Esophagus (tissue), 2 donors: ENCODE measurements around the gene FOXF1. TPM values are rescaled to one million over a fixed set of nuclear protein-coding genes. Genes with fewer than 3 reads are reported as not detected.

Experiments
- H3K27ac ChIP-seq, 2 donors: one replicate each; pipeline ENCODE4 v1.5.1; 2013; ENCODE audit warnings: low read depth in 2 of 2, mild to moderate bottlenecking in 2 of 2, inconsistent platforms in 1 of 2, low read length in 1 of 2, moderate library complexity in 1 of 2
- H3K27me3 ChIP-seq, 2 donors: one replicate each; pipeline ENCODE4 v1.6.1; 2013; ENCODE audit warnings: low read length in 2 of 2, control low read depth in 1 of 2, mild to moderate bottlenecking in 1 of 2; ENCODE audit not compliant: insufficient read depth in 2 of 2, control insufficient read depth in 1 of 2
- H3K36me3 ChIP-seq, 2 donors: one replicate each; pipeline ENCODE4 v1.6.1; 2013; ENCODE audit warnings: low read length in 1 of 2; ENCODE audit not compliant: control insufficient read depth in 2 of 2, insufficient read depth in 2 of 2
- H3K4me1 ChIP-seq, 2 donors: one replicate each; pipeline ENCODE4 v1.6.1; 2013; ENCODE audit warnings: low read length in 1 of 2; ENCODE audit not compliant: control insufficient read depth in 2 of 2, insufficient read depth in 2 of 2
- H3K4me3 ChIP-seq, 2 donors: one replicate each; pipeline ENCODE4 v1.5.1; 2013; ENCODE audit warnings: low read length in 2 of 2, mild to moderate bottlenecking in 2 of 2, low read depth in 1 of 2, moderate library complexity in 1 of 2
- H3K9me3 ChIP-seq, 2 donors: one replicate each; pipeline ENCODE4 v1.6.1; 2013; ENCODE audit warnings: mild to moderate bottlenecking in 2 of 2, low read depth in 1 of 2, low read length in 1 of 2, moderate library complexity in 1 of 2; ENCODE audit not compliant: control insufficient read depth in 2 of 2, insufficient read depth in 1 of 2
- WGBS, 2 donors: extraction: QIAGEN DNeasy Blood & Tissue Kit; methylation state at CpG; one replicate each; pipeline ENCODE4 v1.1.7; 2013; 5-methylcytosine and 5-hydroxymethylcytosine counted together
- polyA plus RNA-seq, 2 donors: library from polyadenylated mRNA; stranded (reverse); fragments of 200-250 nt; gene quantifications; one replicate each; pipeline ENCODE4 v1.2.3, GENCODE V29; 2013
- donor health status: healthy with polysubstance abuse.
- donor health status: Bipolar disorder and iron deficiency.

Gene FOXF1
- polyA plus RNA-seq, 2 donors = 2.1 to 4.6 TPM

GRCh38 chr16:86490859-86491639 lies 19.3 kb upstream of the FOXF1 start:
- Histone ChIP-seq H3K9me3 (no peaks in the 10 kb centered on the region), H3K4me3 (no peak overlapping the region), H3K27ac (peak overlapping the region in 1 of 2 donors; percentile 27), H3K27me3 (peaks cover 2 to 8% of the 10 kb centered on the region in 2 donors), H3K36me3 (no peaks in the 10 kb centered on the region), H3K4me1 (no peaks in the 10 kb centered on the region)
- 60 to 66% methylated on average over 13 of the region's 13 CpGs for WGBS, 2 donors

- H3K9me3 ChIP-seq = no peaks in the 10 kb centered on the region
- WGBS, 2 donors = 59 to 70% methylated on average over 7 of the region's 7 CpGs
- peak overlapping the region in 1 of 2 donors; percentile 46 for H3K27ac ChIP-seq
- H3K36me3 ChIP-seq = no peaks in the 10 kb centered on the region
- peaks cover 0 to 2% of the 10 kb centered on the region in 2 donors for H3K4me1 ChIP-seq
- H3K27me3 ChIP-seq = peaks cover 2 to 12% of the 10 kb centered on the region in 2 donors
- H3K4me3 ChIP-seq = no peak overlapping the region
Measured at GRCh38 chr16:86491640-86492023, 18.7 kb upstream of the FOXF1 start.

GRCh38 chr16:86492267-86492960 lies 17.9 kb upstream of the FOXF1 start:
- peaks cover 2 to 12% of the 10 kb centered on the region in 2 donors for H3K27me3 ChIP-seq
- no peaks in the 10 kb centered on the region for H3K9me3 ChIP-seq
- peaks cover 0 to 2% of the 10 kb centered on the region in 2 donors for H3K4me1 ChIP-seq
- H3K4me3 ChIP-seq = no peak overlapping the region
- H3K36me3 ChIP-seq = no peaks in the 10 kb centered on the region
- 55 to 58% methylated on average over 4 of the region's 4 CpGs for WGBS, 2 donors
- peak overlapping the region; percentile 69 to 87 for H3K27ac ChIP-seq

GRCh38 chr16:86492961-86493629 lies 17.2 kb upstream of the FOXF1 start:
- H3K36me3 ChIP-seq = no peaks in the 10 kb centered on the region
- peaks cover 0 to 2% of the 10 kb centered on the region in 2 donors for H3K4me1 ChIP-seq
- no peak overlapping the region for H3K4me3 ChIP-seq
- peaks cover 2 to 12% of the 10 kb centered on the region in 2 donors for H3K27me3 ChIP-seq
- whole genome bisulfite sequencing, 2 donors = 26 to 33% methylated on average over 9 of the region's 9 CpGs
- peak overlapping the region; percentile 69 to 87 for H3K27ac ChIP-seq
- no peaks in the 10 kb centered on the region for H3K9me3 ChIP-seq

GRCh38 chr16:86494039-86494564 lies 16.2 kb upstream of the FOXF1 start:
- H3K36me3 ChIP-seq = no peaks in the 10 kb centered on the region
- peaks cover 2 to 12% of the 10 kb centered on the region in 2 donors for H3K27me3 ChIP-seq
- no peaks in the 10 kb centered on the region for H3K9me3 ChIP-seq
- H3K4me1 ChIP-seq = peaks cover 0 to 2% of the 10 kb centered on the region in 2 donors
- 15 to 26% methylated on average over 22 of the region's 22 CpGs for WGBS, 2 donors
- peak overlapping the region; percentile 87 for H3K27ac ChIP-seq
- H3K4me3 ChIP-seq = no peak overlapping the region

GRCh38 chr16:86494565-86495356 lies 15.6 kb upstream of the FOXF1 start:
- peaks cover 0 to 2% of the 10 kb centered on the region in 2 donors for H3K4me1 ChIP-seq
- peak overlapping the region; percentile 87 for H3K27ac ChIP-seq
- WGBS, 2 donors = 17 to 23% methylated on average over 46 to 54 of the region's 54 CpGs
- H3K36me3 ChIP-seq = no peaks in the 10 kb centered on the region
- H3K27me3 ChIP-seq = peaks cover 2 to 12% of the 10 kb centered on the region in 2 donors
- no peak overlapping the region for H3K4me3 ChIP-seq
- H3K9me3 ChIP-seq = no peaks in the 10 kb centered on the region

GRCh38 chr16:86495357-86495701 lies 15.0 kb upstream of the FOXF1 start:
- Histone ChIP-seq H3K36me3 (no peaks in the 10 kb centered on the region), H3K4me3 (no peak overlapping the region), H3K27me3 (peaks cover 2 to 14% of the 10 kb centered on the region in 2 donors), H3K4me1 (peaks cover 0 to 2% of the 10 kb centered on the region in 2 donors), H3K9me3 (no peaks in the 10 kb centered on the region), H3K27ac (peak overlapping the region; percentile 87)
- WGBS, 2 donors = 15 to 27% methylated on average over 10 of the region's 10 CpGs

- Histone ChIP-seq H3K27me3 (peaks cover 2 to 14% of the 10 kb centered on the region in 2 donors), H3K36me3 (no peaks in the 10 kb centered on the region), H3K27ac (peak overlapping the region; percentile 87), H3K9me3 (no peaks in the 10 kb centered on the region), H3K4me1 (peaks cover 0 to 2% of the 10 kb centered on the region in 2 donors), H3K4me3 (no peak overlapping the region)
- WGBS, 2 donors = 19 to 29% methylated on average over 16 of the region's 16 CpGs
Measured at GRCh38 chr16:86495756-86496261, 14.5 kb upstream of the FOXF1 start.
